IMR-90 (cell line): Measurements from ENCODE around the gene RNGTT. TPM values are rescaled to one million over a fixed set of nuclear protein-coding genes. Genes with fewer than 3 reads are reported as not detected.

Experiments
- ATAC-seq: fragments of 200-7000 bp; cut with Tn5 transposase; 2 replicates; pipeline ENCODE4 v1.9.1; 2020; ENCODE audit warnings: low read depth, mild to moderate bottlenecking, moderate library complexity
- BruUV-seq: library from RNA; stranded (reverse); fragments of 400-500 nt; replicated peaks from 2 replicates; lab custom pipeline; 2021; lab: Mats Ljungman, UMichigan
- CTCF ChIA-PET: fragments of 300-600 bp; formaldehyde crosslinking; extraction: SDS; loops from one replicate; lab custom pipeline; 2021; ENCODE audit warnings: antibody characterized with exemption; lab: Yijun Ruan, JAX
- POLR2A ChIA-PET: fragments of 300-600 bp; sonication (Branson Sonifier 250); formaldehyde crosslinking; loops from one replicate; lab custom pipeline; 2022; ENCODE audit warnings: antibody characterized with exemption; ENCODE audit not compliant: unreplicated experiment; lab: Charles Lee
- DNase-seq: peaks from one replicate; pipeline ENCODE4 v3.0.0; 2013
- H2AFZ ChIP-seq: replicated peaks from 2 replicates; pipeline ENCODE3; 2013; ENCODE audit warnings: low read length, mild to moderate bottlenecking; ENCODE audit not compliant: poor library complexity
- H2AK5ac ChIP-seq: 2 replicates; pipeline ENCODE4 v1.6.1; 2013; ENCODE audit warnings: low read depth, low read length, inconsistent platforms
- H2AK9ac ChIP-seq: replicated peaks from 2 replicates; pipeline ENCODE3; 2013; ENCODE audit warnings: mild to moderate bottlenecking, low read depth, low read length, moderate library complexity; ENCODE audit not compliant: poor library complexity
- H2BK120ac ChIP-seq: 2 replicates; pipeline ENCODE4 v1.6.1; 2013; ENCODE audit warnings: low read depth, low read length, inconsistent platforms
- H2BK15ac ChIP-seq: 3 replicates; pipeline ENCODE4 v1.6.1; 2013; ENCODE audit warnings: low read depth, low read length, inconsistent platforms
- H2BK20ac ChIP-seq: 2 replicates; pipeline ENCODE4 v1.6.1; 2013; ENCODE audit warnings: low read depth, mild to moderate bottlenecking, inconsistent platforms, low read length, moderate library complexity
- H2BK5ac ChIP-seq: 2 replicates; pipeline ENCODE4 v1.6.1; 2013; ENCODE audit warnings: mild to moderate bottlenecking, low read depth, low read length, inconsistent platforms; ENCODE audit not compliant: poor library complexity, severe bottlenecking
- H3K14ac ChIP-seq: replicated peaks from 2 replicates; pipeline ENCODE4 v1.6.1; 2013; ENCODE audit warnings: low read depth, low read length, inconsistent platforms
- H3K18ac ChIP-seq: 2 replicates; pipeline ENCODE4 v1.6.1; 2013; ENCODE audit warnings: low read depth, low read length, control low read depth
- H3K23ac ChIP-seq: 2 replicates; pipeline ENCODE4 v1.6.1; 2013; ENCODE audit warnings: low read depth, low read length, inconsistent platforms
- H3K27ac ChIP-seq: 2 replicates; pipeline ENCODE4 v1.5.1; 2013; ENCODE audit warnings: mild to moderate bottlenecking, control low read depth, low read length; ENCODE audit not compliant: insufficient read depth
- H3K27me3 ChIP-seq: 2 replicates; pipeline ENCODE4 v1.6.1; 2013; ENCODE audit warnings: low read length; ENCODE audit not compliant: control insufficient read depth, insufficient read depth
- H3K36me3 ChIP-seq: 2 replicates; pipeline ENCODE4 v1.6.1; 2013; ENCODE audit warnings: low read length, mixed read lengths; ENCODE audit not compliant: control insufficient read depth, insufficient read depth
- H3K4ac ChIP-seq: 2 replicates; pipeline ENCODE4 v1.6.1; 2013; ENCODE audit warnings: low read depth, low read length, inconsistent platforms
- H3K4me1 ChIP-seq: 2 replicates; pipeline ENCODE4 v1.6.1; 2013; ENCODE audit warnings: low read length, mixed read lengths; ENCODE audit not compliant: control insufficient read depth, insufficient read depth
- H3K4me2 ChIP-seq: 2 replicates; pipeline ENCODE4 v1.6.1; 2013; ENCODE audit warnings: low read depth, mild to moderate bottlenecking, control low read depth, low read length, moderate library complexity
- H3K4me3 ChIP-seq: 2 replicates; pipeline ENCODE4 v1.5.1; 2013; ENCODE audit warnings: low read depth, mild to moderate bottlenecking, control low read depth, low read length, moderate library complexity; ENCODE audit not compliant: insufficient read depth
- H3K56ac ChIP-seq: 2 replicates; pipeline ENCODE4 v1.6.1; 2013; ENCODE audit warnings: low read length, inconsistent platforms; ENCODE audit not compliant: insufficient read depth; ENCODE audit errors: extremely low read depth
- H3K79me1 ChIP-seq, 2 experiments: 2 replicates each; pipeline ENCODE4 v1.6.1; 2013; ENCODE audit warnings: low read length in 2 of 2, inconsistent platforms in 1 of 2, low read depth in 1 of 2
- H3K9ac ChIP-seq: 2 replicates; pipeline ENCODE4 v1.6.1; 2013; ENCODE audit warnings: low read depth, low read length, control low read depth
- H3K9me1 ChIP-seq: 2 replicates; pipeline ENCODE4 v1.6.1; 2013; ENCODE audit warnings: low read length, inconsistent platforms; ENCODE audit not compliant: insufficient read depth
- H3K9me3 ChIP-seq: 2 replicates; pipeline ENCODE4 v1.6.1; 2013; ENCODE audit warnings: low read length; ENCODE audit not compliant: control insufficient read depth, insufficient read depth
- H4K20me1 ChIP-seq: 2 replicates; pipeline ENCODE4 v1.6.1; 2013; ENCODE audit warnings: low read length, inconsistent platforms; ENCODE audit not compliant: insufficient read depth
- H4K5ac ChIP-seq: 2 replicates; pipeline ENCODE4 v1.6.1; 2013; ENCODE audit warnings: mild to moderate bottlenecking, low read depth, low read length, control low read depth
- H4K8ac ChIP-seq, 2 experiments: 2 replicates each; pipeline ENCODE4 v1.6.1; 2013; ENCODE audit warnings: low read depth in 2 of 2, low read length in 2 of 2, control low read depth in 1 of 2, inconsistent platforms in 1 of 2
- H4K91ac ChIP-seq: 2 replicates; pipeline ENCODE4 v1.6.1; 2013; ENCODE audit warnings: low read depth, low read length, inconsistent platforms; ENCODE audit not compliant: insufficient read depth
- BHLHE40 ChIP-seq: fragments of 150-350 bp; IDR thresholded peaks from 2 replicates; pipeline ENCODE4 v1.6.1; 2016; ENCODE audit warnings: mild to moderate bottlenecking, low read depth, low read length
- CEBPB ChIP-seq: IDR thresholded peaks from 2 replicates; pipeline ENCODE4 v1.6.1; 2012; ENCODE audit warnings: low read depth, low read length, improper control_type of control experiment
- ELK1 ChIP-seq: fragments of 150-350 bp; IDR thresholded peaks from 2 replicates; pipeline ENCODE4 v1.6.1; 2016; ENCODE audit warnings: low read depth, mild to moderate bottlenecking, low read length, moderate library complexity, borderline replicate concordance
- MAFK ChIP-seq: IDR thresholded peaks from 2 replicates; pipeline ENCODE4 v1.6.1; 2012; ENCODE audit warnings: low read depth, low read length, improper control_type of control experiment
- NFE2L2 ChIP-seq: fragments of 150-350 bp; IDR thresholded peaks from 2 replicates; pipeline ENCODE4 v1.6.1; 2016; ENCODE audit warnings: low read depth, mild to moderate bottlenecking, low read length
- RAD21 ChIP-seq: IDR thresholded peaks from 2 replicates; pipeline ENCODE4 v1.6.1; 2012; ENCODE audit warnings: low read length, improper control_type of control experiment
- SMC3 ChIP-seq: fragments of 150-350 bp; IDR thresholded peaks from 2 replicates; pipeline ENCODE4 v1.6.1; 2016; ENCODE audit warnings: low read depth, mild to moderate bottlenecking, antibody characterized with exemption, low read length, moderate library complexity
- USF2 ChIP-seq: fragments of 150-350 bp; IDR thresholded peaks from 2 replicates; pipeline ENCODE4 v1.6.1; 2017; ENCODE audit warnings: mild to moderate bottlenecking, antibody characterized with exemption, low read length, low read depth
- WGBS, 2 experiments: methylation state at CpG; one replicate each; pipeline versions ENCODE4 v1.1.5 to v1.1.7; 2013; ENCODE audit warnings: missing lambda C conversion rate in 2 of 2; ENCODE audit not compliant: insufficient read length in 1 of 2; ENCODE audit errors: extremely low coverage in 2 of 2; 5-methylcytosine and 5-hydroxymethylcytosine counted together
- dilution Hi-C: fragments of 300-500 bp; cut with HindIII; formaldehyde crosslinking; loops from one replicate; pipeline ENCODE4 v1.14.3; 2018; ENCODE audit warnings: low sequenced_read_pairs; ENCODE audit not compliant: unreplicated experiment
- in situ Hi-C: fragments of 300-500 bp; cut with MboI; formaldehyde crosslinking; loops from 3 replicates; pipeline ENCODE4 v1.14.3; 2019; ENCODE audit warnings: low sequenced_read_pairs, inconsistent platforms, mixed read lengths
- intact Hi-C: fragments of 100-400 bp; cut with micrococcal nuclease; formaldehyde crosslinking; loops from 2 replicates; pipeline ENCODE4 v1.10.0; 2022
- polyA plus RNA-seq, 3 experiments: library from polyadenylated mRNA; depleted of rRNA; stranded (reverse); fragments of >200 nt; gene quantifications; 2 replicates each; pipeline ENCODE4 v1.2.3, GENCODE V29; 2012; ENCODE audit warnings: low replicate concordance in 1 of 3
- total RNA-seq: library from RNA; depleted of rRNA; stranded (reverse); fragments of >200 nt; gene quantifications from 2 replicates; pipeline ENCODE4 v1.2.3, GENCODE V29; 2012

RNGTT gene
- total and polyA plus RNA-seq, 2 of the 4 experiments (the other 2 are of a cell fraction): 5.4 to 21.7 TPM

- Histone ChIP-seq H2BK15ac (no peak overlapping the region), H2BK20ac (no peak overlapping the region), H3K23ac (no peak overlapping the region), H3K18ac (no peak overlapping the region), H3K27ac (no peak overlapping the region), H3K4me1 (no peaks in the 10 kb centered on the region), H4K5ac (no peak overlapping the region), H3K56ac (no peak overlapping the region), H2AK5ac (no peak overlapping the region), H3K4me3 (no peak overlapping the region), H2BK5ac (no peak overlapping the region), H4K91ac (no peak overlapping the region), H3K36me3 (no peaks in the 10 kb centered on the region), H3K4me2 (no peak overlapping the region), H4K20me1 (no peaks in the 10 kb centered on the region), H2AFZ (no peak overlapping the region), H3K9ac (no peak overlapping the region), H3K9me1 (no peaks in the 10 kb centered on the region), H3K79me1 (no peaks in the 10 kb centered on the region), H3K9me3 (no peaks in the 10 kb centered on the region), H4K8ac (no peak overlapping the region), H2AK9ac (no peak overlapping the region), H3K14ac (no peak overlapping the region), H2BK120ac (no peak overlapping the region), H3K27me3 (no peaks in the 10 kb centered on the region), H3K4ac (no peak overlapping the region)
- ChIA-PET CTCF (no interaction called here), POLR2A (no interaction called here)
- intact Hi-C loops (no loop called here), dilution Hi-C loops (no loop called here), in situ Hi-C loops (no loop called here)
- WGBS, 2 experiments: 11% methylated on average over 1 of the region's 6 CpGs; no CpG with 5 or more reads in 1 of the 2 experiments
- no TSS peak for BruUV-seq
- no peak for DNase-seq
- ATAC-seq: no peak
- TF ChIP-seq USF2 (no peak), SMC3 (no peak), ELK1 (no peak), CEBPB (no peak), MAFK (no peak), BHLHE40 (no peak), RAD21 (no peak), NFE2L2 (no peak)
Observed at GRCh38 chr6:88565836-88566235, 397.6 kb downstream of the RNGTT start.
